Measurements from ENCODE around the gene WNT8A.

DNA sequence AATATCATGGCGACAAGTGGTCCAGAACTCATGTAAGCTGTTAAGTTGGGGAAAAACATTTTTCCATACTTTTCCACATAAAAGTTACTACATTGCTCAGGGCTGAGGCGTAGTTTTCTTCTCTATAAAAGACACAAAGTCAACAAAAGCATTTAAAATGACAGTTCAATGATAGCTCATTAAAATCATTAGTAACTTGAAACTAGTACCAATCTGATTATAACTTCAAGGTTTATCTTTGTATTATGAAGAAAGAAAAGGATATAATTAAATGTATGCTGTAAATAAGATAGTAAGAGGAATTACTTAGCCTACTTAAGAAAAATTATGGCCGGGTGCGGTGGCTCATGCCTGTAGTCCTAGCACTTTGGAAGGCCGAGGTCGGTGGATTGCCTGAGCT lies 45.5 kb downstream of the WNT8A start:
- TF ChIP-seq CTCF (IDR thresholded peaks at IDR 0.05), result no peak
- no peak for TF ChIP-seq POLR2A (IDR thresholded peaks at IDR 0.05)
